ENCODE results near the gene GNG5.

GNG5 gene

GRCh38 chr1:84506729-84507453, 510 bp upstream of the GNG5 start:
- ChIA-PET CTCF (interaction anchor here (0.5 to 1.1 kb wide), 2 partner anchors 114 to 182 kb away, joined by 3 to 7 read pairs; no protein-coding TSS in a partner anchor), POLR2A (interaction anchor here (0.6 to 1.8 kb wide), 18 partner anchors 8 to 429 kb away, joined by 3 to 15 read pairs (median 4); partner anchors contain the start of gene CTBS)
- TF ChIP-seq FOXK2 (IDR thresholded peaks at IDR 0.05) (no peak), ELF4 (IDR thresholded peaks at IDR 0.05) (no peak), ARNT (IDR thresholded peaks at IDR 0.05) (no peak), NFRKB (IDR thresholded peaks at IDR 0.05) (no peak), HDGF (IDR thresholded peaks at IDR 0.05; ENCODE audit: borderline replicate concordance) (no peak), BHLHE40 (IDR thresholded peaks at IDR 0.05; ENCODE audit: borderline replicate concordance) (no peak), SP1 (IDR thresholded peaks at IDR 0.05) (no peak), FOXA1 (IDR thresholded peaks at IDR 0.05) (no peak), LEF1 (IDR thresholded peaks at IDR 0.05; ENCODE audit: borderline replicate concordance) (no peak), ZNF384 (IDR thresholded peaks at IDR 0.05) (no peak), L3MBTL2 (conservative IDR thresholded peaks at IDR 0.05) (no peak; the same call in 1 of the 2 replicates), TARDBP (IDR thresholded peaks at IDR 0.05) (no peak)
- no peak for DNase-seq (ENCODE audit: extremely low spot score)

- ChIA-PET CTCF (interaction anchor here (0.6 kb wide), 1 partner anchor 111 kb away, joined by 3 read pairs; no protein-coding TSS in a partner anchor), POLR2A (interaction anchor here (0.7 to 1.8 kb wide), 15 partner anchors 15 to 428 kb away, joined by 3 to 15 read pairs (median 4); partner anchors contain the start of gene CTBS)
- peak; percentile 75 for DNase-seq (ENCODE audit: extremely low spot score)
- TF ChIP-seq ARNT (IDR thresholded peaks at IDR 0.05) (no peak), LEF1 (IDR thresholded peaks at IDR 0.05; ENCODE audit: borderline replicate concordance) (no peak), FOXA1 (IDR thresholded peaks at IDR 0.05) (no peak), BHLHE40 (IDR thresholded peaks at IDR 0.05; ENCODE audit: borderline replicate concordance) (no peak), HDGF (IDR thresholded peaks at IDR 0.05; ENCODE audit: borderline replicate concordance) (no peak), ELF4 (IDR thresholded peaks at IDR 0.05) (no peak), FOXK2 (IDR thresholded peaks at IDR 0.05) (no peak)
These were observed 834 bp downstream of the GNG5 start for GRCh38 chr1:84505493-84506001.

GRCh38 chr1:84504580-84505492, 1.5 kb downstream of the GNG5 start:
- TF ChIP-seq L3MBTL2 (conservative IDR thresholded peaks at IDR 0.05) (peak; percentile 50), FOXA1 (IDR thresholded peaks at IDR 0.05) (no peak), SP1 (IDR thresholded peaks at IDR 0.05) (no peak), HDGF (IDR thresholded peaks at IDR 0.05; ENCODE audit: borderline replicate concordance) (no peak), TARDBP (IDR thresholded peaks at IDR 0.05) (no peak), FOXM1 (IDR thresholded peaks at IDR 0.05; ENCODE audit: borderline replicate concordance) (no peak)
- DNase-seq (ENCODE audit: extremely low spot score), result peak; percentile 18
- ChIA-PET POLR2A (interaction anchor here (0.6 to 2.0 kb wide), 5 partner anchors 15 to 158 kb away, joined by 3 to 5 read pairs (median 3); partner anchors contain the start of gene CTBS), CTCF (interaction anchor here (0.6 kb wide), 1 partner anchor 695 kb away, joined by 4 read pairs; no protein-coding TSS in a partner anchor)

- ChIA-PET POLR2A (interaction anchor here (2.0 kb wide), 1 partner anchor 71 kb away, joined by 5 read pairs; the partner anchor contains the start of gene CTBS), CTCF (no interaction called here)
- DNase-seq (ENCODE audit: extremely low spot score), result no peak
- TF ChIP-seq ARNT (IDR thresholded peaks at IDR 0.05) (no peak), ZNF384 (IDR thresholded peaks at IDR 0.05) (no peak), LEF1 (IDR thresholded peaks at IDR 0.05; ENCODE audit: borderline replicate concordance) (no peak), TARDBP (IDR thresholded peaks at IDR 0.05) (no peak), NFRKB (IDR thresholded peaks at IDR 0.05) (no peak), FOXA1 (IDR thresholded peaks at IDR 0.05) (no peak), FOXM1 (IDR thresholded peaks at IDR 0.05; ENCODE audit: borderline replicate concordance) (no peak), PKNOX1 (IDR thresholded peaks at IDR 0.05) (no peak), SUZ12 (IDR thresholded peaks at IDR 0.05) (no peak), CTBP1 (IDR thresholded peaks at IDR 0.05; ENCODE audit: borderline replicate concordance) (no peak), L3MBTL2 (conservative IDR thresholded peaks at IDR 0.05) (no peak), HDGF (IDR thresholded peaks at IDR 0.05; ENCODE audit: borderline replicate concordance) (no peak), BHLHE40 (IDR thresholded peaks at IDR 0.05; ENCODE audit: borderline replicate concordance) (no peak), FOXK2 (IDR thresholded peaks at IDR 0.05) (no peak), ELF4 (IDR thresholded peaks at IDR 0.05) (no peak), SP1 (IDR thresholded peaks at IDR 0.05) (no peak)
These were observed 3.5 kb downstream of the GNG5 start for GRCh38 chr1:84502927-84503326.

- ChIA-PET POLR2A (no interaction called here), CTCF (no interaction called here)
- TF ChIP-seq LEF1 (IDR thresholded peaks at IDR 0.05; ENCODE audit: borderline replicate concordance), result no peak
- TF ChIP-seq L3MBTL2 (conservative IDR thresholded peaks at IDR 0.05), result no peak
- no peak for TF ChIP-seq ZNF384 (IDR thresholded peaks at IDR 0.05)
- TF ChIP-seq ARNT (IDR thresholded peaks at IDR 0.05), result no peak
- TF ChIP-seq FOXK2 (IDR thresholded peaks at IDR 0.05), result no peak
- TF ChIP-seq NFRKB (IDR thresholded peaks at IDR 0.05), result no peak
- no peak for TF ChIP-seq FOXM1 (IDR thresholded peaks at IDR 0.05; ENCODE audit: borderline replicate concordance)
- no peak for DNase-seq (ENCODE audit: extremely low spot score)
These were observed 8.6 kb downstream of the GNG5 start for GRCh38 chr1:84497631-84498275.

- POLR2A ChIA-PET, result no interaction called here
- TF ChIP-seq ARNT (IDR thresholded peaks at IDR 0.05) (no peak), HDGF (IDR thresholded peaks at IDR 0.05; ENCODE audit: borderline replicate concordance) (no peak), BHLHE40 (IDR thresholded peaks at IDR 0.05; ENCODE audit: borderline replicate concordance) (no peak), PKNOX1 (IDR thresholded peaks at IDR 0.05) (no peak), ELF4 (IDR thresholded peaks at IDR 0.05) (no peak), FOXM1 (IDR thresholded peaks at IDR 0.05; ENCODE audit: borderline replicate concordance) (no peak), SP1 (IDR thresholded peaks at IDR 0.05) (no peak)
- CTCF ChIA-PET, result no interaction called here
- DNase-seq (ENCODE audit: extremely low spot score), result no peak
These were observed 9.9 kb downstream of the GNG5 start for GRCh38 chr1:84496498-84496897.
